GM19372 (cell line): ENCODE measurements around the gene SIRT5.
A peak's percentile ranks its signal among the peaks of the same experiment; 100 is the strongest.

Experiments
- ATAC-seq: cut with Tn5 transposase; IDR thresholded peaks from one replicate; pipeline ENCODE4 v1.9.1; 2021; ENCODE audit warnings: mild to moderate bottlenecking, low read depth, moderate library complexity; ENCODE audit not compliant: unreplicated experiment

Gene SIRT5

GRCh38 chr6:13550656-13551055, 23.7 kb upstream of the SIRT5 start:
- no peak for ATAC-seq

GRCh38 chr6:13553646-13554045, 20.8 kb upstream of the SIRT5 start:
- no peak for ATAC-seq

GRCh38 chr6:13554929-13555333, 19.5 kb upstream of the SIRT5 start:
- no peak for ATAC-seq

GRCh38 chr6:13557841-13558240, 16.6 kb upstream of the SIRT5 start:
- ATAC-seq, result no peak

- ATAC-seq, result no peak
Measured at GRCh38 chr6:13558718-13559117, 15.7 kb upstream of the SIRT5 start.

GRCh38 chr6:13559251-13559650, 15.2 kb upstream of the SIRT5 start:
- no peak for ATAC-seq

GRCh38 chr6:13559968-13560650, 14.3 kb upstream of the SIRT5 start:
- no peak for ATAC-seq

GRCh38 chr6:13560651-13561044, 13.8 kb upstream of the SIRT5 start:
- no peak for ATAC-seq

- no peak for ATAC-seq
Measured at GRCh38 chr6:13561624-13562267, 12.7 kb upstream of the SIRT5 start.

- ATAC-seq, result no peak
Measured at GRCh38 chr6:13563009-13563408, 11.4 kb upstream of the SIRT5 start.

GRCh38 chr6:13565921-13566320, 8.5 kb upstream of the SIRT5 start:
- ATAC-seq, result no peak

- no peak for ATAC-seq
Measured at GRCh38 chr6:13566500-13566899, 7.9 kb upstream of the SIRT5 start.

GRCh38 chr6:13568970-13569369, 5.4 kb upstream of the SIRT5 start:
- no peak for ATAC-seq

GRCh38 chr6:13572240-13572639, 2.2 kb upstream of the SIRT5 start:
- no peak for ATAC-seq

GRCh38 chr6:13572951-13573654, 1.3 kb upstream of the SIRT5 start:
- no peak for ATAC-seq

- no peak for ATAC-seq
Measured at GRCh38 chr6:13573669-13574110, 711 bp upstream of the SIRT5 start.

- peak; percentile 75 for ATAC-seq
Measured at GRCh38 chr6:13574149-13574570, 241 bp upstream of the SIRT5 start.

- peak; percentile 2 for ATAC-seq
Measured at GRCh38 chr6:13575377-13575775, 975 bp downstream of the SIRT5 start.

GRCh38 chr6:13576017-13576416, 1.6 kb downstream of the SIRT5 start:
- ATAC-seq, result no peak

- no peak for ATAC-seq
Measured at GRCh38 chr6:13577926-13578325, 3.5 kb downstream of the SIRT5 start.

- ATAC-seq, result no peak
Measured at GRCh38 chr6:13579911-13580310, 5.5 kb downstream of the SIRT5 start.
